A549 (cell line): ENCODE results near the gene AGPAT2.

Experiments used
- BHLHE40 ChIP-seq: IDR thresholded peaks from 2 replicates; pipeline ENCODE4 v1.6.1; 2012; ENCODE audit warnings: low read depth, low read length, inconsistent platforms
- CBX2 ChIP-seq: fragments of 200-600 bp; sonication (generic); IDR thresholded peaks from 2 replicates; pipeline ENCODE4 v1.6.1; 2016; ENCODE audit warnings: low read depth, mild to moderate bottlenecking, borderline replicate concordance
- CEBPB ChIP-seq, 2 experiments: fragments of >200 bp in 1 of 2; sonication (Bioruptor Twin) in 1 of 2; formaldehyde crosslinking in 1 of 2; IDR thresholded peaks; 2 replicates each; pipeline ENCODE4 v1.6.1; 2012 to 2016
- CHD2 ChIP-seq: fragments of 150-350 bp; IDR thresholded peaks from 2 replicates; pipeline ENCODE4 v1.6.1; 2014; ENCODE audit warnings: low read length; ENCODE audit not compliant: partially characterized antibody
- CTCF ChIP-seq: fragments of >200 bp; sonication (Bioruptor Twin); formaldehyde crosslinking; IDR thresholded peaks from 3 replicates; pipeline ENCODE4 v1.5.1; 2016
- EHMT2 ChIP-seq: fragments of 200-600 bp; sonication (generic); IDR thresholded peaks from 2 replicates; pipeline ENCODE4 v1.6.1; 2016; ENCODE audit warnings: antibody characterized with exemption, low read depth, mild to moderate bottlenecking, moderate library complexity
- HMGXB4 ChIP-seq: fragments of 250-450 bp; sonication (Bioruptor Pico); IDR thresholded peaks from 2 replicates; pipeline ENCODE4 v1.5.0; 2021; ENCODE audit warnings: mild to moderate bottlenecking, moderate library complexity, borderline replicate concordance
- HOXB13 ChIP-seq: fragments of 250-450 bp; sonication (Bioruptor Pico); IDR thresholded peaks from 2 replicates; pipeline ENCODE4 v1.5.0; 2020; ENCODE audit warnings: low read depth, mild to moderate bottlenecking, moderate library complexity
- NFE2L2 ChIP-seq: fragments of 150-350 bp; conservative IDR thresholded peaks from 2 replicates; pipeline ENCODE4 v1.6.1; 2014; ENCODE audit warnings: low read length
- POLR2A ChIP-seq: IDR thresholded peaks from 2 replicates; pipeline ENCODE4 v1.6.1; 2012; ENCODE audit warnings: mild to moderate bottlenecking, low read length
- REST ChIP-seq: fragments of 200-600 bp; sonication (generic); IDR thresholded peaks from 2 replicates; pipeline ENCODE4 v1.6.1; 2016; ENCODE audit warnings: antibody characterized with exemption, mild to moderate bottlenecking, moderate library complexity
- RNF2 ChIP-seq: fragments of 200-600 bp; sonication (generic); IDR thresholded peaks from 2 replicates; pipeline ENCODE4 v1.6.1; 2016; ENCODE audit warnings: low read depth, mild to moderate bottlenecking, antibody characterized with exemption, moderate library complexity, borderline replicate concordance
- SMC3 ChIP-seq: fragments of >200 bp; sonication (Bioruptor Twin); formaldehyde crosslinking; IDR thresholded peaks from 3 replicates; pipeline ENCODE4 v1.6.1; 2018; ENCODE audit warnings: inconsistent platforms

- TF ChIP-seq POLR2A (0 out of 2 replicates have a peak, but pooled peaks have one; percentile 0), RNF2 (no peak), NFE2L2 (no peak), CTCF (no peak), CEBPB (IDR thresholded peaks at IDR 0.05) (0 out of 4 replicates have a peak, but pooled peaks of 1 of the 2 experiments have one; percentile 22), CHD2 (no peak), REST (no peak), HOXB13 (CRISPR knock-in tag) (no peak), EHMT2 (no peak), SMC3 (no peak), BHLHE40 (no peak), CBX2 (no peak), HMGXB4 (CRISPR knock-in tag) (no peak)
These were observed 36.2 kb upstream of the AGPAT2 start for GRCh38 chr9:136723362-136723976.
